Testis (tissue), 2 donors: ENCODE results near the gene SEMA6D.

Experiments used
- POLR2A ChIP-seq: fragments of 450-650 bp; IDR thresholded peaks from one replicate; pipeline ENCODE4 v1.6.1; 2017; ENCODE audit warnings: antibody characterized with exemption, mild to moderate bottlenecking, moderate library complexity
- TF ChIP-seq, protein P1 (sequence below), 3 experiments: fragments of 450-650 bp in 2 of 3; fragments of 200-600 bp in 1 of 3; sonication (generic) in 1 of 3; IDR thresholded peaks; one replicate each; pipeline ENCODE4 v1.5.1; 2016 to 2019; ENCODE audit warnings: antibody characterized with exemption in 3 of 3, mild to moderate bottlenecking in 2 of 3, moderate library complexity in 1 of 3

DNA sequence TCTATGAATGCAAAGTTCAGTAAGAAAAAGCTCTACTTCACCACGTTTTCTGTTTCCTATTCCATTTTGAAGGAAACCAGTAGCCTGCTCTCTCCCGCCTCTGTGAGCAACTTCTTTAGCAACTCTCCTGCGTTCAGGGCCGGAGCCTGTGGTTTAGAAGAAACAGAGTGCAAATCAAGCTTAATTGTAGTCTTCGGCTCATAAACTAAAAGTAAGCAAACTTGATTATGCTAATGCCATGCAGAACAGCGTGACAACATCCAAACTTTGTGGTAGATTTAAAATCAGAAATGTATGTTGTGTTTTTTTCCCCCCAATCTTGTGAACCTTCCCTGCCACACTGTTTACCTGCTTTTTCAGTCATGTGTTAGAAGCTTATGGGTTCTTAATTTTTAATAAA lies 87.4 kb downstream of the SEMA6D start:
- TF ChIP-seq, protein P1, sequence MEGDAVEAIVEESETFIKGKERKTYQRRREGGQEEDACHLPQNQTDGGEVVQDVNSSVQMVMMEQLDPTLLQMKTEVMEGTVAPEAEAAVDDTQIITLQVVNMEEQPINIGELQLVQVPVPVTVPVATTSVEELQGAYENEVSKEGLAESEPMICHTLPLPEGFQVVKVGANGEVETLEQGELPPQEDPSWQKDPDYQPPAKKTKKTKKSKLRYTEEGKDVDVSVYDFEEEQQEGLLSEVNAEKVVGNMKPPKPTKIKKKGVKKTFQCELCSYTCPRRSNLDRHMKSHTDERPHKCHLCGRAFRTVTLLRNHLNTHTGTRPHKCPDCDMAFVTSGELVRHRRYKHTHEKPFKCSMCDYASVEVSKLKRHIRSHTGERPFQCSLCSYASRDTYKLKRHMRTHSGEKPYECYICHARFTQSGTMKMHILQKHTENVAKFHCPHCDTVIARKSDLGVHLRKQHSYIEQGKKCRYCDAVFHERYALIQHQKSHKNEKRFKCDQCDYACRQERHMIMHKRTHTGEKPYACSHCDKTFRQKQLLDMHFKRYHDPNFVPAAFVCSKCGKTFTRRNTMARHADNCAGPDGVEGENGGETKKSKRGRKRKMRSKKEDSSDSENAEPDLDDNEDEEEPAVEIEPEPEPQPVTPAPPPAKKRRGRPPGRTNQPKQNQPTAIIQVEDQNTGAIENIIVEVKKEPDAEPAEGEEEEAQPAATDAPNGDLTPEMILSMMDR (IDR thresholded peaks at IDR 0.05) = no peak
- TF ChIP-seq POLR2A = no peak
